ENCODE measurements around the gene ITPR3. TPM values are rescaled to one million over a fixed set of nuclear protein-coding genes. Genes with fewer than 3 reads are reported as not detected.

Gene ITPR3
- total RNA-seq, 1 experiment from 2014 or later, result 103 TPM

GRCh38 chr6:33700391-33701050 is 79.4 kb downstream of the ITPR3 start:
- Histone ChIP-seq H3K4me1 (ENCODE audit: control insufficient read depth in 1 of 2, insufficient read depth in 2 of 2, low read length in 2 of 2) (peaks cover 4 to 6% of the 10 kb centered on the region in 2 experiments; a peak in 3 of 4 replicates), H4K20me1 (ENCODE audit: insufficient read depth) (no peaks in the 10 kb centered on the region), H3K36me3 (ENCODE audit: control insufficient read depth in 1 of 2, insufficient read depth in 2 of 2, low read length in 2 of 2) (peaks cover 26 to 65% of the 10 kb centered on the region in 2 experiments), H3K9ac (ENCODE audit: low read length) (no peak overlapping the region), H3K27me3 (ENCODE audit: insufficient read depth, low read length) (no peaks in the 10 kb centered on the region), H3K4me3 (replicated peaks in 1 of 2; ENCODE audit: low read depth in 1 of 2, low read length in 2 of 2) (no peak overlapping the region), H3K4me2 (ENCODE audit: low read length) (no peak overlapping the region), H3K27ac (ENCODE audit: low read depth, low read length) (no peak overlapping the region), H3K9me3 (ENCODE audit: control insufficient read depth in 1 of 2, insufficient read depth in 1 of 2, low read depth in 1 of 2, low read length in 2 of 2) (no peaks in the 10 kb centered on the region), H3K9me2 (ENCODE audit: insufficient read depth) (no peaks in the 10 kb centered on the region), H2AFZ (ENCODE audit: low read depth, low read length, poor library complexity, severe bottlenecking) (no peak overlapping the region), H3K79me2 (ENCODE audit: insufficient read depth, low read length) (peaks cover 10% of the 10 kb centered on the region; the same call in 1 of the 2 replicates)
- ChIA-PET RAD21 (ENCODE audit: low non-redundant PET in 1 of 2, low total read pairs in 2 of 2, uncharacterized antibody in 2 of 2, unreplicated experiment in 2 of 2) (interaction anchor here in 1 of 2 experiments (0.6 kb wide), 1 partner anchor 50 kb away, joined by 3 read pairs; no protein-coding TSS in a partner anchor), POLR2A (interaction anchor here (0.7 kb wide), 1 partner anchor 11 kb away, joined by 4 read pairs; the partner anchor contains the start of gene UQCC2), CTCF (interaction anchor here (1.0 to 2.5 kb wide), 10 partner anchors 9 to 118 kb away, joined by 3 to 12 read pairs (median 6); partner anchors contain the start of gene UQCC2)
- DNase-seq (ENCODE audit: low read depth, low spot score), result peak; percentile 65
- intact Hi-C loops (cut with micrococcal nuclease), result loop anchor here (1.0 kb wide), 2 partner anchors 110 to 115 kb away; no protein-coding TSS in a partner anchor
- TF ChIP-seq RAD21 (IDR thresholded peaks at IDR 0.05; ENCODE audit: low read depth) (peak; percentile 77), TCF7L2 (IDR thresholded peaks at IDR 0.05; ENCODE audit: borderline replicate concordance, extremely low read depth, insufficient read depth, insufficient read length) (no peak), MAX (IDR thresholded peaks at IDR 0.05) (no peak; the same call in 1 of the 2 replicates), JUND (IDR thresholded peaks at IDR 0.05) (no peak), ELF1 (IDR thresholded peaks at IDR 0.05; ENCODE audit: borderline replicate concordance, low read depth) (no peak)
- TF ChIP-seq, protein P1, sequence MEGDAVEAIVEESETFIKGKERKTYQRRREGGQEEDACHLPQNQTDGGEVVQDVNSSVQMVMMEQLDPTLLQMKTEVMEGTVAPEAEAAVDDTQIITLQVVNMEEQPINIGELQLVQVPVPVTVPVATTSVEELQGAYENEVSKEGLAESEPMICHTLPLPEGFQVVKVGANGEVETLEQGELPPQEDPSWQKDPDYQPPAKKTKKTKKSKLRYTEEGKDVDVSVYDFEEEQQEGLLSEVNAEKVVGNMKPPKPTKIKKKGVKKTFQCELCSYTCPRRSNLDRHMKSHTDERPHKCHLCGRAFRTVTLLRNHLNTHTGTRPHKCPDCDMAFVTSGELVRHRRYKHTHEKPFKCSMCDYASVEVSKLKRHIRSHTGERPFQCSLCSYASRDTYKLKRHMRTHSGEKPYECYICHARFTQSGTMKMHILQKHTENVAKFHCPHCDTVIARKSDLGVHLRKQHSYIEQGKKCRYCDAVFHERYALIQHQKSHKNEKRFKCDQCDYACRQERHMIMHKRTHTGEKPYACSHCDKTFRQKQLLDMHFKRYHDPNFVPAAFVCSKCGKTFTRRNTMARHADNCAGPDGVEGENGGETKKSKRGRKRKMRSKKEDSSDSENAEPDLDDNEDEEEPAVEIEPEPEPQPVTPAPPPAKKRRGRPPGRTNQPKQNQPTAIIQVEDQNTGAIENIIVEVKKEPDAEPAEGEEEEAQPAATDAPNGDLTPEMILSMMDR (IDR thresholded peaks at IDR 0.05 in 2 of 3, conservative IDR thresholded peaks at IDR 0.05 in 1 of 3; ENCODE audit: borderline replicate concordance in 1 of 3, insufficient read depth in 1 of 3, low read depth in 2 of 3, low read length in 2 of 3), result peak; percentile 79 to 89 (median 82)
- TSS peak; percentile 17 for BruUV-seq (replicated peaks)
- ATAC-seq, result peak; percentile 88
